HT-29 (cell line): ENCODE results near the gene IL1RAPL1. TPM values are rescaled to one million over a fixed set of nuclear protein-coding genes. Genes with fewer than 3 reads are reported as not detected.
A peak's percentile ranks its signal among the peaks of the same experiment; 100 is the strongest.

Source experiments
- DNase-seq: peaks from one replicate; pipeline ENCODE4 v3.0.0-alpha.2; 2015; ENCODE audit warnings: low spot score
- total RNA-seq: library from RNA; depleted of rRNA; stranded (reverse); fragments of >200 nt; shearing (Covaris generic); gene quantifications from 2 replicates; pipeline ENCODE4 v1.2.3, GENCODE V29; 2014

The IL1RAPL1 gene
- total RNA-seq, 1 experiment from 2014 or later: 0.03 TPM

DNA sequence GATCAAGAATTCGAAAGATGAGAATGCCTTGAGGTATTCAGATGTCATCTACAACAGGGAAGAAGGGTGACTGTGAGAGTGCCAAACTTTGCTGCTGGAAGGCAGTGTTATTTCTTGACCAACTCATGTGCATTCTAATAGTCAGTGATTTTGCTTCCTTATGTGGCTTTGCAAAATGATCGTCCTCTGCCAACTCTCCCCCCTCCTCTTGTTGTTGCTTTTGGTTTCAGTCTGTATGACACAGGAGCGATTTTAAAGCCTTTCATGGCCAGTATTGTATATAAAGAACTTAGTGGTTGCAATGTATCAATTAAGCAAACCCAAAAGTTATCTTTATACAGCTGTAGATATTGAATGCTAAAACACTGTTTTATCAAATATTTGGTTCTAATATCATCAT lies 379.1 kb downstream of the IL1RAPL1 start:
- DNase-seq: no peak

DNA sequence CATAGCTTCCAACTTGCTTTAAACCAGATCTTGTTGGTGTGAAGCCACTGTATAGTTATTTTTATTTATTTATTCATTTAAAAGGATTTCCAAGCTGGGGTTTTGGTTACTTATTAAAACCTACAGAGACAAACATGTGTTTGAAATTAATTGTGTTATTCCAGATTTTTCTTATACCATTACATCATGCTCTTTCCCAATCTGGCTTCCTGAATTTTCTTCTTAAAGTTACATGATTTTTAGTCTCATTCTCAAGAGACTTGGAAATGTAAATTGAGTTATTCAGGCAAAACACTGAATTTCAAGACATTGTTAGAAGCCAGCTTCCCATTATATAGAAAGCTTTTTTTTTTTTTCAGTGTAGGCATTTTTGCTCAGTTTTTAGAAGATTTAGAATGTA lies 381.9 kb downstream of the IL1RAPL1 start:
- DNase-seq: no peak

- DNase-seq: no peak
Observed at GRCh38 chrX:28979877-28980276, 392.6 kb downstream of the IL1RAPL1 start.

GRCh38 chrX:28981952-28982351 lies 394.7 kb downstream of the IL1RAPL1 start:
- no peak for DNase-seq

GRCh38 chrX:28988246-28988645 lies 401.0 kb downstream of the IL1RAPL1 start:
- DNase-seq: no peak

DNA sequence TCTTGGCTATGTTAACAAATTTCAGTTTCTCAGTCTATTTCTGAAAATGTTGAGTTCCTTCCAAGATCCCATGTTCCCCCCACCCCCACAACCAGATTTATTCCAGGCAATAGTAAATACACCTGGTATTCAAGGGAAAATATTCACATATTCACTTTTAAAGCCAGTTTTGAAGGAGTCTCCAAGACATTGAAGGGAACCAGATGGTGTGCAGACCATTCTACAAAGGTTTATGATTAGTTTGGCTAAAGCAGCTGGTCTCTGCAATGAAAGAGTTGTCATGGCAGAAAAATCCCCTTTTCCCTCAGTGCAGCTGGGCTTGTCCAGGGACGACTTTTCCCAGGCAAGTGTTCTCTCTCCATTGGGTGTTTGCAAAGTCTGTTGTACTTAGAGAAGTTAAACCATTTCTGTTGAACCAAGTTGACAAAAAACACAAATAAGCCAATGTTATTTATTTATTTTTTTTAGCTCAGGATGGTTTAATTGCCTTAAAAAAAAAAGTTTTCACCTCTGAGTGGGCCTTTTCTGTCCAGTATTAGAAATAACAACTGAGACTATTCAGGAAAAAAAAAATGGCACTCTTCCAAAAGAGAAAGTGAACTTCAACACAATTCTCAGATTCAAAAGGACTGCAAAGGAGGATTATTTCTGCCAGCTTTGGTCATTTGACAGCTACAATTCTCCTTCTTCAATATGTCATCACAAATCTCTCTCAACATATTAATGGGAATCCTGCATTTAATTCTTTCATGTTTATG lies 410.6 kb downstream of the IL1RAPL1 start:
- DNase-seq: no peak

GRCh38 chrX:28998609-28999135 lies 411.4 kb downstream of the IL1RAPL1 start:
- no peak for DNase-seq

- no peak for DNase-seq
Observed at GRCh38 chrX:29012867-29013266, 425.6 kb downstream of the IL1RAPL1 start.

DNA sequence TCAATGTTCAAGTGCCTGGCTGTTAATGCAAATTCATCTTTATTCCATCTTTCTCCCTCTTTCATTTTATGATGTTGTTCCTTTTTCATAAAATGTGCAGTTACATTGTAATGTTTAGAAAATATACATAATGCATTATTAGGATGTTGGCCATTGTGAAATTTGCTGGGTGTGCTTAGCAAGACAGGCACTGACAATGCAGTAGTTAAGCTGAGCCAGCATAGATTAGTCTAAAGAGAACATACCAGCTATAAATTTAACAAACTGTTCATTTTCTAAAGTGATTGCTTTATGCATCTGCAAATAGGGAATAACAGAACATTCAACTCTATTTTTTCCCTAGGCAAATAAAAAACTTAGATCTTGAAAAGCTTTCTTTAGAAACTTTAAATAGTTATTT lies 436.0 kb downstream of the IL1RAPL1 start:
- no peak for DNase-seq

GRCh38 chrX:29024871-29025270 lies 437.6 kb downstream of the IL1RAPL1 start:
- DNase-seq: no peak

DNA sequence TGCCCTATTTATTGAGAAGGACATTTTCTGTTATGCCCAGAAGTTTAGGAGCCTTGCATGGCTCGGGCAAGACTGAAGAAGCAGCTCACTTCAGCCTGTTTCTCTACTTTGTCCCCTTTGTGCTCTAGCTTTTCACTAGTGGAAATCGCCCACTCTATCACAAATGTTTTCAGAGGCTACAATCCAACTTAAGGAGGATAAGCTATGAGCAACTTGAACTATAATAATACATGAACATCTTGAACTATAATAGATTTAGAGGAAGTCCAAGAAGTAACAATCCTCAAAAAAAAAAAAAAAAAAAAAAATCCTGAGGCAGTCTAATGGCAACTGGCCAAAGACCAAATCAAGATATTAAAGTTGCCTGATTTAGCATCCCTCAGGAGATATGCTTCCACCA lies 452.3 kb downstream of the IL1RAPL1 start:
- DNase-seq: no peak

GRCh38 chrX:29040160-29040559 lies 452.9 kb downstream of the IL1RAPL1 start:
- no peak for DNase-seq

DNA sequence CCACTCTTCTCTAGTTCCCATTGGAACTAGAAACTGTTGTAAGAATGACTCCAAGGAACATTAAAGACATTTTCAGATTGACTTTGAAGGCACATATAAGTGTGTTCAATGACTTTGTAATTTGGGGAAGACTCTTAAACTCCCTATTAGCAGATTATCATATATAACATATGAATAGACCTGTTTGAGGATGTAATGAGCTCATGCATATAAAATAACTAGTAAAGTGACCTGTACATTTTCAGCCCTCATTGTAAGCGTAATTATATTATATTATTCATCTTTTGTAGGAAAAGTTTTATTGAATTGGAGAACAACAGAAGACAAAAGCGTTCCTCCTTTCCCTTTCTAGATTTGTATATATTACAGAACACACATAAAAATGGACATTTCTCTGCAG lies 455.1 kb downstream of the IL1RAPL1 start:
- no peak for DNase-seq

GRCh38 chrX:29043746-29044145 lies 456.5 kb downstream of the IL1RAPL1 start:
- no peak for DNase-seq

- peak; percentile 1 for DNase-seq
Observed at GRCh38 chrX:29044423-29045184, 457.4 kb downstream of the IL1RAPL1 start.

DNA sequence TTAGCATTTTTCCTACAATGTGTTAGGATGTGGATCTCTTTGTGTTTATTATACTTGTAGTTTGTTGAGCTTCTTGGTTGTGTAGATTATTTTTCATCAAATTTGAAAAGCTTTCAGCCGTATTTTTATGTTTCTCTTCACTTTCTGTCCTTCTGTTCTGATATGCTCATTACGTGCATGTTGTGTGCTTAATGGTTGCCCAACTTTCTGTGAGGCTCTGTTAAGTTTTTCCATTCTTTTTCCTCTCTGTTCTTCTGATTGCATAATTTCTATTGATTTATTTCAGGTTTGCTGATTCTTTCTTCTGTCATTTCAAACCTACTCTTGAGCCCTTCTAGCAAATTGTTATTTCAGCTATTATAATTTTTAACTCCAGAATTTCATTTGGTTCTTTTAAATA lies 478.2 kb downstream of the IL1RAPL1 start:
- no peak for DNase-seq

- DNase-seq: no peak
Observed at GRCh38 chrX:29066516-29066915, 479.3 kb downstream of the IL1RAPL1 start.

- DNase-seq: no peak
Observed at GRCh38 chrX:29067351-29067750, 480.1 kb downstream of the IL1RAPL1 start.

DNA sequence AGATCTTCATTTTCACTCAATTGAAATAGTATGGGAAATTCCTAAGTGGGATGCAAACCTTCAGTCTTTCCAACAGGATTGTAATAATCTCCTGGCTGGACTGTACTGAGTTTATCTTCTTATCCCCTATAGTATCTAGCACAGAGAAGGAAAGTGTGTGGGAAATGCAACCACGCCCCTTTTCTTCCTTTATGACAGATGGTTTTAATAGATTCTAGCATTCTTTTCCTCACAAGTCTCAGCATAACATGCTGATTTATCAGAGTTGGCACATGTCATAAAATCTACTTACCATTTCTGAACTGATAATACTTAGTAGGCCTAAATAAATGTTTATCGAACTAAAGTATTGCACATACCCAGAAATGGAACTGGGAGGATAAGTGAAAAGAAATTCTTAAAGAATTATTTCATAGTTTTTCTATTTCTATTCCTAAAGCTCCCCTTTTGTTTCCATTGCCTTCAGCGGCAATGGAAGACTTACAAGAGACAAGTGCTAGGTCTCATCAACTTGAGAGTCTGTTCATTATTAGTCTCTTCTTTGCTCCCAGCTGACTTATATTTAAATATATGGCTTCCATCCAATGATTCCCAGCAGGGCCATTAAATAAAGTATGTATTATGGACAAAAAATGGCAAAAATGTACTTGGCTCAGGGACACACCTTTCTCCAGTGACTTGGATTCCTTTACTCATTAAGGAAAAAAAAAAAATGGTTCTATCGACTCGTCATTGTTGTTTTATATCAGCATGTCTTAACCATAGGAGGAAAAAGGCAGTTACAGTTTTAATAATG lies 484.5 kb downstream of the IL1RAPL1 start:
- DNase-seq: no peak

- DNase-seq: no peak
Observed at GRCh38 chrX:29082558-29082957, 495.3 kb downstream of the IL1RAPL1 start.

- DNase-seq: no peak
Observed at GRCh38 chrX:29083823-29084222, 496.6 kb downstream of the IL1RAPL1 start.

DNA sequence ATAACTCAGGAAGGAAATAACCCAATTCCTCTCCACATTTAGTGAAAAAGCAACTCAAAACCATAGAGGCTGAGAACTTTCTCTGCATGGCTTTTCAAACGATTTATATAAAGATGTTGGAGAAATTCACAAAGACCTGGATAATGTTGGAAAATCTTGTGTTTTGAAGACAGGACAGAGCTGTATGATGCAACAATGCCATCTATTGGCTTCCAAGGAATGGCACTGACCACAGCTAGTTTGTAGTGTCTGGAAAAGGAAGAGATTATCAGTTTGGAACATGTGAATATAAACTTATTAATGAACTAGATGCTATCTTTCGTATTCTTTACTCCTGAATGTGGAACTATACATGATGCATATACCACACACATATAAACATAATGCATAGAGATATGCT lies 503.6 kb downstream of the IL1RAPL1 start:
- peak; percentile 1 for DNase-seq
